OCI-LY3 (cell line): Measurements from ENCODE around the gene ADAMTS2.

Source experiments
- EZH2phosphoT487 ChIP-seq: fragments of 200-600 bp; shearing (Covaris generic); IDR thresholded peaks from 2 replicates; pipeline ENCODE4 v1.6.1; 2018; ENCODE audit warnings: antibody characterized with exemption, mixed run types, low read depth
- TF ChIP-seq, protein P1 (sequence below): fragments of 200-600, 300-600 bp; sonication (generic); IDR thresholded peaks from 2 replicates; pipeline ENCODE4 v1.5.1; 2014; ENCODE audit warnings: antibody characterized with exemption, low read length, low read depth

GRCh38 chr5:179374506-179375235, 29.4 kb upstream of the ADAMTS2 start:
- TF ChIP-seq, protein P1, sequence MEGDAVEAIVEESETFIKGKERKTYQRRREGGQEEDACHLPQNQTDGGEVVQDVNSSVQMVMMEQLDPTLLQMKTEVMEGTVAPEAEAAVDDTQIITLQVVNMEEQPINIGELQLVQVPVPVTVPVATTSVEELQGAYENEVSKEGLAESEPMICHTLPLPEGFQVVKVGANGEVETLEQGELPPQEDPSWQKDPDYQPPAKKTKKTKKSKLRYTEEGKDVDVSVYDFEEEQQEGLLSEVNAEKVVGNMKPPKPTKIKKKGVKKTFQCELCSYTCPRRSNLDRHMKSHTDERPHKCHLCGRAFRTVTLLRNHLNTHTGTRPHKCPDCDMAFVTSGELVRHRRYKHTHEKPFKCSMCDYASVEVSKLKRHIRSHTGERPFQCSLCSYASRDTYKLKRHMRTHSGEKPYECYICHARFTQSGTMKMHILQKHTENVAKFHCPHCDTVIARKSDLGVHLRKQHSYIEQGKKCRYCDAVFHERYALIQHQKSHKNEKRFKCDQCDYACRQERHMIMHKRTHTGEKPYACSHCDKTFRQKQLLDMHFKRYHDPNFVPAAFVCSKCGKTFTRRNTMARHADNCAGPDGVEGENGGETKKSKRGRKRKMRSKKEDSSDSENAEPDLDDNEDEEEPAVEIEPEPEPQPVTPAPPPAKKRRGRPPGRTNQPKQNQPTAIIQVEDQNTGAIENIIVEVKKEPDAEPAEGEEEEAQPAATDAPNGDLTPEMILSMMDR: no peak
- TF ChIP-seq EZH2phosphoT487: no peak
